PC-3 (cell line): Measurements from ENCODE around the gene HOXD11.

Experiments
- EZH2 ChIP-seq: fragments of 300-600 bp; sonication (generic); IDR thresholded peaks from one replicate; pipeline ENCODE4 v1.6.1; 2017; ENCODE audit warnings: antibody characterized with exemption, mild to moderate bottlenecking, low read length; ENCODE audit not compliant: unreplicated experiment
- EZH2phosphoT487 ChIP-seq: fragments of 300-600 bp; sonication (generic); IDR thresholded peaks from 2 replicates; pipeline ENCODE4 v1.6.1; 2018; ENCODE audit warnings: mild to moderate bottlenecking, antibody characterized with exemption, low read length, borderline replicate concordance
- TF ChIP-seq, protein P1 (sequence below): fragments of 300-600 bp; sonication (generic); conservative IDR thresholded peaks from 2 replicates; pipeline ENCODE4 v1.5.1; 2017; ENCODE audit warnings: antibody characterized with exemption, low read depth, mild to moderate bottlenecking, low read length

DNA sequence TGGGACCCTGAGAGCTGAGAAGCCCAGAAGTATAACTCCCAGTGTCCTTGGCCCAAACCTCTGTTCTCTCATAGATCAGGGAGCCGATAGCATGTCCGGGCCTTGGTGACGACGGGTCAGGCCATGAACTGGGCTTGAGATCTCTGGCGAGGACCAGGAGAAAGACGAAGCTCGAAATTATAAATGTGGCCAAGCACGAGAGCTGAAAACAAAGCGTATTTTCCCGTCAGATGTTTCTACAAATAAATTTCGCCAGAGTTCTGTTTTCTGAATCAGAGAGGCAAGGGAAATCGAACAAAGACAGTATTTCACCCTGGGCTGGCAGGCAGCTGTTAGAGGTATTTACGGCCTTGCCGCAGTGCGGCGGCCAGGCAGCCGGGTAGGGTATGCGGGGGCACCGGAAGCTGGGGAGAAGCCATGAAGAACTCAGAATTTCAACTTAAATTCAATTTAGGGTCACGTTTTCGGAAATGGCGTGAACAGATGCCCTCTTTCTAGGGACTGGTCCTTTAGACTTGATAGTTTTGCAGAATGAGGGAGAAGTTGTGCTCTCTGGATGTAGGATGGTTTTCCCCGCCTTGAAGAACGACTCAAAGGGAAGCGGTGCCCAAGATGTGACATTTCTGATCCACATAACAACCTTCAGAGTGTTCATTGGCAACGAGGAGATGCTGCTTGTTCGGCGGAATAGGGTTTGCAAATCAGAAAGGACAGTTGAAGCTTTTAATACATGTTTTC, 32.0 kb downstream of the HOXD11 start:
- TF ChIP-seq, protein P1, sequence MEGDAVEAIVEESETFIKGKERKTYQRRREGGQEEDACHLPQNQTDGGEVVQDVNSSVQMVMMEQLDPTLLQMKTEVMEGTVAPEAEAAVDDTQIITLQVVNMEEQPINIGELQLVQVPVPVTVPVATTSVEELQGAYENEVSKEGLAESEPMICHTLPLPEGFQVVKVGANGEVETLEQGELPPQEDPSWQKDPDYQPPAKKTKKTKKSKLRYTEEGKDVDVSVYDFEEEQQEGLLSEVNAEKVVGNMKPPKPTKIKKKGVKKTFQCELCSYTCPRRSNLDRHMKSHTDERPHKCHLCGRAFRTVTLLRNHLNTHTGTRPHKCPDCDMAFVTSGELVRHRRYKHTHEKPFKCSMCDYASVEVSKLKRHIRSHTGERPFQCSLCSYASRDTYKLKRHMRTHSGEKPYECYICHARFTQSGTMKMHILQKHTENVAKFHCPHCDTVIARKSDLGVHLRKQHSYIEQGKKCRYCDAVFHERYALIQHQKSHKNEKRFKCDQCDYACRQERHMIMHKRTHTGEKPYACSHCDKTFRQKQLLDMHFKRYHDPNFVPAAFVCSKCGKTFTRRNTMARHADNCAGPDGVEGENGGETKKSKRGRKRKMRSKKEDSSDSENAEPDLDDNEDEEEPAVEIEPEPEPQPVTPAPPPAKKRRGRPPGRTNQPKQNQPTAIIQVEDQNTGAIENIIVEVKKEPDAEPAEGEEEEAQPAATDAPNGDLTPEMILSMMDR: no peak
- TF ChIP-seq EZH2 (no peak), EZH2phosphoT487 (no peak)
